ENCODE results near the gene KCNIP4. TPM values are rescaled to one million over a fixed set of nuclear protein-coding genes. Genes with fewer than 3 reads are reported as not detected.

Gene KCNIP4
- total RNA-seq, 1 experiment from 2014 or later = not detected

GRCh38 chr4:21765810-21766407 is 182.7 kb downstream of the KCNIP4 start:
- CTCF ChIA-PET = interaction anchor here (0.9 kb wide), 1 partner anchor 993 kb away, joined by 15 read pairs; no protein-coding TSS in a partner anchor
- Histone ChIP-seq H3K9me2 (ENCODE audit: insufficient read depth) (no peaks in the 10 kb centered on the region), H3K4me3 (no peak overlapping the region), H3K4me2 (no peak overlapping the region), H3K4me1 (replicated peaks; ENCODE audit: insufficient read depth) (no peaks in the 10 kb centered on the region), H3K27ac (no peak overlapping the region), H2AFZ (no peak overlapping the region), H3K36me3 (ENCODE audit: low read depth) (no peaks in the 10 kb centered on the region), H3K79me2 (ENCODE audit: low read depth) (no peaks in the 10 kb centered on the region), H3K9me3 (ENCODE audit: insufficient read depth, low read depth) (no peaks in the 10 kb centered on the region), H3F3A (ENCODE audit: insufficient read depth, low read depth) (peaks cover 5% of the 10 kb centered on the region; the same call in 1 of the 2 replicates), H3K27me3 (ENCODE audit: insufficient read depth, low read depth) (no peaks in the 10 kb centered on the region), H4K20me1 (ENCODE audit: insufficient read depth) (no peaks in the 10 kb centered on the region)
- no TSS peak for BruUV-seq (replicated peaks)
- peak; percentile 73 for TF ChIP-seq CTCF (conservative IDR thresholded peaks at IDR 0.05)
- TF ChIP-seq EZH2 (IDR thresholded peaks at IDR 0.05; ENCODE audit: low read depth) = no peak
- peak; percentile 49 to 51 for DNase-seq
- intact Hi-C loops (cut with micrococcal nuclease; ENCODE audit: unreplicated experiment) = loop anchor here (5.0 to 10.0 kb wide), 2 partner anchors 161 to 994 kb away; no protein-coding TSS in a partner anchor
- POLR2A ChIA-PET (ENCODE audit: unreplicated experiment) = no interaction called here

- no peak for DNase-seq
- POLR2A ChIA-PET (ENCODE audit: unreplicated experiment) = no interaction called here
- Histone ChIP-seq H3K79me2 (ENCODE audit: low read depth) (no peaks in the 10 kb centered on the region), H3K4me1 (replicated peaks; ENCODE audit: insufficient read depth) (no peaks in the 10 kb centered on the region), H3K36me3 (ENCODE audit: low read depth) (no peaks in the 10 kb centered on the region), H4K20me1 (ENCODE audit: insufficient read depth) (no peaks in the 10 kb centered on the region), H3K9me3 (ENCODE audit: insufficient read depth, low read depth) (no peaks in the 10 kb centered on the region), H3K4me3 (no peak overlapping the region), H3F3A (ENCODE audit: insufficient read depth, low read depth) (0 out of 2 replicates have a peak, but pooled peaks cover 1% of the 10 kb centered on the region), H3K27ac (no peak overlapping the region), H3K27me3 (ENCODE audit: insufficient read depth, low read depth) (no peaks in the 10 kb centered on the region), H3K9me2 (ENCODE audit: insufficient read depth) (no peaks in the 10 kb centered on the region), H2AFZ (no peak overlapping the region), H3K4me2 (no peak overlapping the region)
- CTCF ChIA-PET = no interaction called here
- intact Hi-C loops (cut with micrococcal nuclease; ENCODE audit: unreplicated experiment) = loop anchor here (10.0 kb wide), 1 partner anchor 159 kb away; no protein-coding TSS in a partner anchor
- no peak for TF ChIP-seq CTCF (conservative IDR thresholded peaks at IDR 0.05)
- BruUV-seq (replicated peaks) = no TSS peak
Measured at GRCh38 chr4:21763855-21764254, 184.7 kb downstream of the KCNIP4 start.

- ChIA-PET CTCF (no interaction called here), POLR2A (ENCODE audit: unreplicated experiment) (no interaction called here)
Measured at GRCh38 chr4:21757248-21757647, 191.3 kb downstream of the KCNIP4 start.

More at GRCh38 chr4:21757248-21757647, 191.3 kb downstream of the KCNIP4 start:
- intact Hi-C loops (cut with micrococcal nuclease; ENCODE audit: unreplicated experiment) = no loop called here
- no peak overlapping the region for H3K4me2 ChIP-seq
- H3K36me3 ChIP-seq (ENCODE audit: low read depth) = no peaks in the 10 kb centered on the region
- no peaks in the 10 kb centered on the region for H3K9me2 ChIP-seq (ENCODE audit: insufficient read depth)
- H3K4me3 ChIP-seq = no peak overlapping the region
- no peaks in the 10 kb centered on the region for H3K79me2 ChIP-seq (ENCODE audit: low read depth)
- TF ChIP-seq CTCF (conservative IDR thresholded peaks at IDR 0.05) (no peak), EZH2 (IDR thresholded peaks at IDR 0.05; ENCODE audit: low read depth) (no peak)
- no peaks in the 10 kb centered on the region for H3K27me3 ChIP-seq (ENCODE audit: insufficient read depth, low read depth)
- H3K9me3 ChIP-seq (ENCODE audit: insufficient read depth, low read depth) = no peaks in the 10 kb centered on the region
- H3K27ac ChIP-seq = no peak overlapping the region
- no peaks in the 10 kb centered on the region for H3K4me1 ChIP-seq (replicated peaks; ENCODE audit: insufficient read depth)
- no peaks in the 10 kb centered on the region for H3F3A ChIP-seq (ENCODE audit: insufficient read depth, low read depth)
- H2AFZ ChIP-seq = no peak overlapping the region
- no peaks in the 10 kb centered on the region for H4K20me1 ChIP-seq (ENCODE audit: insufficient read depth)
- DNase-seq = no peak
- no TSS peak for BruUV-seq (replicated peaks)
